ENCODE results near the gene TMCC2.

DNA sequence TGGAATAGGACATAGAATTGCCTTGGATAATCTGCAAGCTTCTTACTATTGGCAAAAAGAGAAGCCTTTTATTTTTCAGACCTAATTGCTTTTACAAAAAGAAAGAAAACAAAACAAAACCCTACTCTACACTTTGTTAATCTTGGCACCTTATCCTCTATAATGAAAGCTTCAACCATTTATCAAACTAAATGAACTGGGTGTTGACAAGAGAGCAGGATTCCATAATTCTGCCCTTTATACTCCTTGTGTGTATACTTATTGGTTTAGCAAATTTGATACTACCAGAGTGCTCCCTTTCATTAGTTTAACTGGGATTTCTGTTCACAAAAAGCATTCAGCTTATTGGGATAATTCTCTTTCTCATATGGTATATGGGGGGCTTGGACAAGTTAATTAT is 3.0 kb upstream of the TMCC2 start:
- TF ChIP-seq POLR2A (IDR thresholded peaks at IDR 0.05) (no peak), EP300 (IDR thresholded peaks at IDR 0.05) (no peak)
